ENCODE measurements around the gene SLC6A20.

DNA sequence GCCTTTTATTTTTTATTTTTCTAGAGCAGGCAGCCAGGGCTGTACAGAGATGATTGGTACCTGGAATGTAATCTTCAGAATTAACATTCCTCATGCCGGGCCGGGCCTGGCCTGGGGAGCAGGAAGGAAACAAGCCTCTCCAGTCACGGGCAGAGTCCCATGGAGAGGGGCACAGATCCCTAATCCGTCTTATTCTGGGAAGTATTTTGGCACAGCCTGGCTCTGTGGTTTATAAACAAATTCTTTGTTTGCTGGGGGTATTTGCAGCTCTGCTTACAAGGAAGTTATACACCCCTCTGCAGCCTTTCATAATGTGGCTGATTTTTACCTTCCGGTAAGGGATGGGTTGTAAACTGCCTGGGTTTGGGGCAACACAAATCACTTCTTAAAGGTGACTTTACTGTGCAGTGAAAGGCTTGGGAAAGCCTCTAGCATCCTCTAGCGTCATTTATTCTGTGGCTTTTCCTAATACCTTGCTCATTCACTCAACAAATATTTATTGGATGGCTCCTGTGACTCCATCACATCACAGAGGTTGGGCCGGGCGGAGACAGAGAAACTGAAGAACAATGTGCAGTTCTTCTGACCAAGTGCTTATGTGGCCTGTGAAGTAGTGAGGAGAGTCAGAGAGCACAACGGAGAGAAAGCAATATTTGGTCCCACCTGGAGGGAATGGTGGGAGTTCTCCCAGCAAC lies 2.7 kb downstream of the SLC6A20 start:
- TF ChIP-seq POLR2AphosphoS5 (IDR thresholded peaks at IDR 0.05; ENCODE audit: insufficient read depth in 1 of 2, low read depth in 1 of 2), result no peak
- TF ChIP-seq, protein P1, sequence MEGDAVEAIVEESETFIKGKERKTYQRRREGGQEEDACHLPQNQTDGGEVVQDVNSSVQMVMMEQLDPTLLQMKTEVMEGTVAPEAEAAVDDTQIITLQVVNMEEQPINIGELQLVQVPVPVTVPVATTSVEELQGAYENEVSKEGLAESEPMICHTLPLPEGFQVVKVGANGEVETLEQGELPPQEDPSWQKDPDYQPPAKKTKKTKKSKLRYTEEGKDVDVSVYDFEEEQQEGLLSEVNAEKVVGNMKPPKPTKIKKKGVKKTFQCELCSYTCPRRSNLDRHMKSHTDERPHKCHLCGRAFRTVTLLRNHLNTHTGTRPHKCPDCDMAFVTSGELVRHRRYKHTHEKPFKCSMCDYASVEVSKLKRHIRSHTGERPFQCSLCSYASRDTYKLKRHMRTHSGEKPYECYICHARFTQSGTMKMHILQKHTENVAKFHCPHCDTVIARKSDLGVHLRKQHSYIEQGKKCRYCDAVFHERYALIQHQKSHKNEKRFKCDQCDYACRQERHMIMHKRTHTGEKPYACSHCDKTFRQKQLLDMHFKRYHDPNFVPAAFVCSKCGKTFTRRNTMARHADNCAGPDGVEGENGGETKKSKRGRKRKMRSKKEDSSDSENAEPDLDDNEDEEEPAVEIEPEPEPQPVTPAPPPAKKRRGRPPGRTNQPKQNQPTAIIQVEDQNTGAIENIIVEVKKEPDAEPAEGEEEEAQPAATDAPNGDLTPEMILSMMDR (IDR thresholded peaks at IDR 0.05), result no peak
